MCF 10A (cell line): Measurements from ENCODE around the gene NUTF2. TPM values are rescaled to one million over a fixed set of nuclear protein-coding genes. Genes with fewer than 3 reads are reported as not detected.

Experiments used
- BruUV-seq: library from RNA; stranded (reverse); fragments of 400-500 nt; replicated peaks from 2 replicates; lab custom pipeline; 2021; lab: Mats Ljungman, UMichigan
- CTCF ChIA-PET: fragments of 300-600 bp; sonication (Branson Sonifier 250); formaldehyde crosslinking; extraction: SDS; loops from one replicate; lab custom pipeline; 2021; ENCODE audit warnings: antibody characterized with exemption, inconsistent platforms; lab: Yijun Ruan, JAX
- POLR2A ChIA-PET: fragments of 300-600, 350-650 bp; sonication (Branson Sonifier 250); formaldehyde crosslinking; extraction: SDS; loops from one replicate; lab custom pipeline; 2020; ENCODE audit warnings: antibody characterized with exemption, inconsistent platforms; lab: Yijun Ruan, JAX
- DNase-seq: peaks from one replicate; pipeline ENCODE4 v3.0.0-alpha.2; 2018; ENCODE audit not compliant: unreplicated experiment
- H3K27ac Mint-ChIP-seq: one replicate; pipeline ENCODE4 v1.8.0; 2022; ENCODE audit warnings: mild to moderate bottlenecking, low read depth, mixed read lengths; ENCODE audit not compliant: unreplicated experiment
- H3K27me3 Mint-ChIP-seq: one replicate; pipeline ENCODE4 v1.8.0; 2022; ENCODE audit warnings: mixed read lengths; ENCODE audit not compliant: insufficient read depth, unreplicated experiment
- H3K36me3 Mint-ChIP-seq: one replicate; pipeline ENCODE4 v1.8.0; 2022; ENCODE audit warnings: mild to moderate bottlenecking, moderate library complexity, mixed read lengths; ENCODE audit not compliant: insufficient read depth, unreplicated experiment
- H3K4me1 Mint-ChIP-seq: one replicate; pipeline ENCODE4 v1.8.0; 2022; ENCODE audit warnings: mixed read lengths; ENCODE audit not compliant: insufficient read depth, unreplicated experiment
- H3K4me3 Mint-ChIP-seq: one replicate; pipeline ENCODE4 v1.8.0; 2022; ENCODE audit warnings: mild to moderate bottlenecking, moderate library complexity, mixed read lengths; ENCODE audit not compliant: unreplicated experiment
- H3K9me3 Mint-ChIP-seq: one replicate; pipeline ENCODE4 v1.8.0; 2022; ENCODE audit warnings: mixed read lengths; ENCODE audit not compliant: unreplicated experiment
- intact Hi-C: fragments of 100-400 bp; cut with micrococcal nuclease; formaldehyde crosslinking; loops from 2 replicates; pipeline ENCODE4 v1.14.1; 2022
- total RNA-seq: library from RNA; stranded (reverse); gene quantifications from 2 replicates; pipeline ENCODE4 v1.2.3, GENCODE V29; 2022
- TF ChIP-seq, protein P1 (sequence below): fragments of 200-600 bp; IDR thresholded peaks from one replicate; pipeline ENCODE4 v1.8.0; 2022; ENCODE audit warnings: antibody characterized with exemption, mild to moderate bottlenecking; ENCODE audit not compliant: unreplicated experiment

NUTF2 gene
- total RNA-seq, 1 experiment from 2014 or later, result 133 TPM

DNA sequence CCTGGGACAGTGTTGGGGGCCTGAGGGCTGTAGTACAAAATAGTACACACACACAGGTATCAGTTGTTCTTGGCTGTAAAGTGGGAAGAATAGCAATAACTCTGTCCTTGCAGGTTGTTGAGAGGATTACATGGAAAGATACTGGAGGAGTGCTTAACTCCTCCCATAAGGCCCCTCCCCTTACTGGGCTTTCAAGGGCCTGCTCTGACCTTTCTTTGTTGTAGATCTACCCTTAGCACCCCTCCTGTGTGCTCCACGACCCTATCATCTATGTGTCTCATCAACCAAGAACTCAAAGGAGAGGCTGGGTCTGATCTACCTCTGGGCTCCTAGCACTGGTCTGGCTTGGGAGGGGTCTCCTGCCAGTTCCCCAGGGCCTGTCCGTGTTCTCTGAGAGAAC, 17.9 kb downstream of the NUTF2 start:
- CTCF ChIA-PET, result interaction anchor here (0.6 to 7.5 kb wide), 6 partner anchors 12 to 220 kb away, joined by 3 to 54 read pairs (median 3); partner anchors contain the start of gene CARMIL2
- Mint-ChIP-seq H3K27me3 (no peaks in the 10 kb centered on the region), H3K4me3 (no peak overlapping the region), H3K9me3 (no peaks in the 10 kb centered on the region), H3K36me3 (peaks cover 69% of the 10 kb centered on the region), H3K27ac (peak overlapping the region; percentile 96), H3K4me1 (peaks cover 26% of the 10 kb centered on the region)
- POLR2A ChIA-PET, result interaction anchor here (9.4 kb wide), 1 partner anchor 18 kb away, joined by 141 read pairs; the partner anchor contains the start of genes CENPT and NUTF2
- BruUV-seq, result no TSS peak
- no peak for DNase-seq
- TF ChIP-seq, protein P1, sequence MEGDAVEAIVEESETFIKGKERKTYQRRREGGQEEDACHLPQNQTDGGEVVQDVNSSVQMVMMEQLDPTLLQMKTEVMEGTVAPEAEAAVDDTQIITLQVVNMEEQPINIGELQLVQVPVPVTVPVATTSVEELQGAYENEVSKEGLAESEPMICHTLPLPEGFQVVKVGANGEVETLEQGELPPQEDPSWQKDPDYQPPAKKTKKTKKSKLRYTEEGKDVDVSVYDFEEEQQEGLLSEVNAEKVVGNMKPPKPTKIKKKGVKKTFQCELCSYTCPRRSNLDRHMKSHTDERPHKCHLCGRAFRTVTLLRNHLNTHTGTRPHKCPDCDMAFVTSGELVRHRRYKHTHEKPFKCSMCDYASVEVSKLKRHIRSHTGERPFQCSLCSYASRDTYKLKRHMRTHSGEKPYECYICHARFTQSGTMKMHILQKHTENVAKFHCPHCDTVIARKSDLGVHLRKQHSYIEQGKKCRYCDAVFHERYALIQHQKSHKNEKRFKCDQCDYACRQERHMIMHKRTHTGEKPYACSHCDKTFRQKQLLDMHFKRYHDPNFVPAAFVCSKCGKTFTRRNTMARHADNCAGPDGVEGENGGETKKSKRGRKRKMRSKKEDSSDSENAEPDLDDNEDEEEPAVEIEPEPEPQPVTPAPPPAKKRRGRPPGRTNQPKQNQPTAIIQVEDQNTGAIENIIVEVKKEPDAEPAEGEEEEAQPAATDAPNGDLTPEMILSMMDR, result no peak
- intact Hi-C loops, result no loop called here

DNA sequence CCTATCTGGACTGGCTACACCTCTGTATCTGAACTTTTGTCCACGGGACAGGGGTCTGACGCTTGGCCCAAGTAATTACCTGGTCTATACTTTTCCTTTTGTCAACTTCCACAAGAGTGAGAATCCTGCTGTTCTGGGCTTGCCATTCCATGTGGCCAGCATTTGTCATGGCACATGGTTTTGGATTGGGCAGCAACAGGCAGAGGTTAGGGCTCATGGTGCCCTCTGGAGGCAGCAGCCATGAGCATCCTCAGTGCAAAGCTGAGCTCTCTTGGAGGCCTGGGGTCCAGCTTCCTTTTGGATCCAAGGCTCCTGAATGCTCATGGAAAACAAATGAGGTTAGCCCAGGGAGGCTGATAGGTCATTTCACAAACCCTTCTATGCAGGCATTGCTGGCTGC, 18.6 kb downstream of the NUTF2 start:
- Mint-ChIP-seq H3K9me3 (no peaks in the 10 kb centered on the region), H3K4me1 (peaks cover 27% of the 10 kb centered on the region), H3K36me3 (peaks cover 71% of the 10 kb centered on the region), H3K27me3 (no peaks in the 10 kb centered on the region), H3K4me3 (no peak overlapping the region), H3K27ac (peak overlapping the region; percentile 96)
- no TSS peak for BruUV-seq
- ChIA-PET POLR2A (interaction anchor here (0.6 to 9.4 kb wide), 3 partner anchors 19 to 248 kb away, joined by 3 to 141 read pairs (median 4); partner anchors contain the start of genes CENPT and NUTF2), CTCF (interaction anchor here (0.6 to 7.5 kb wide), 6 partner anchors 11 to 49 kb away, joined by 3 to 54 read pairs (median 3); no protein-coding TSS in a partner anchor)
- peak; percentile 63 for DNase-seq
- TF ChIP-seq, protein P1, result peak; percentile 39
- intact Hi-C loops, result loop anchor here (1.0 kb wide), 2 partner anchors 21 to 49 kb away; no protein-coding TSS in a partner anchor

DNA sequence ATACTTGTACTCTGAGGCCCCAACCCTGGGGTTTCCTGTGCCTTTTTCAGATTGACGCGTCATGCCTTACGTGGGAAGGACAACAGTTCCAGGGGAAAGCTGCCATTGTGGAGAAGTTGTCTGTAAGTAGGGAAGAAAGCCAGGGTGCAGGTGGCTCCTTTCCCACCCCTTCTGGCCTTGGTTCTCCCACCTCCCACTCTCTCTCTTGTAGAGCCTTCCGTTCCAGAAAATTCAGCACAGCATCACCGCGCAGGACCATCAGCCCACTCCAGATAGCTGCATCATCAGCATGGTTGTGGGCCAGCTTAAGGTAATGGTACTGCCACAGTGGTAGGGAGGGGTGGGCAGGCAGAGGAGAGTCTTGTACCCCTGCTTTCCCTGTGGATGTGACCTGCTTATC, 21.6 kb downstream of the NUTF2 start:
- H3K9me3 Mint-ChIP-seq, result no peaks in the 10 kb centered on the region
- peaks cover 69% of the 10 kb centered on the region for H3K36me3 Mint-ChIP-seq
- no TSS peak for BruUV-seq
- H3K4me3 Mint-ChIP-seq, result no peak overlapping the region
- CTCF ChIA-PET, result interaction anchor here (0.6 to 7.5 kb wide), 6 partner anchors 15 to 197 kb away, joined by 3 to 54 read pairs (median 4); no protein-coding TSS in a partner anchor
- DNase-seq, result no peak
- POLR2A ChIA-PET, result interaction anchor here (0.9 to 1.1 kb wide), 2 partner anchors 10 to 22 kb away, joined by 3 to 4 read pairs; partner anchors contain the start of gene NUTF2
- intact Hi-C loops, result no loop called here
- H3K4me1 Mint-ChIP-seq, result peaks cover 10% of the 10 kb centered on the region
- no peaks in the 10 kb centered on the region for H3K27me3 Mint-ChIP-seq
- H3K27ac Mint-ChIP-seq, result no peak overlapping the region
- TF ChIP-seq, protein P1, result no peak

- H3K27ac Mint-ChIP-seq, result peak overlapping the region; percentile 23
Observed at GRCh38 chr16:67869653-67870052, 22.9 kb downstream of the NUTF2 start.

More at GRCh38 chr16:67869653-67870052, 22.9 kb downstream of the NUTF2 start:
- DNase-seq, result no peak
- H3K9me3 Mint-ChIP-seq, result no peaks in the 10 kb centered on the region
- TF ChIP-seq, protein P1, result no peak
- POLR2A ChIA-PET, result interaction anchor here (1.0 to 2.9 kb wide), 4 partner anchors 8 to 25 kb away, joined by 3 to 23 read pairs (median 8); partner anchors contain the start of gene NUTF2
- no peaks in the 10 kb centered on the region for H3K27me3 Mint-ChIP-seq
- no TSS peak for BruUV-seq
- peaks cover 20% of the 10 kb centered on the region for H3K4me1 Mint-ChIP-seq
- CTCF ChIA-PET, result interaction anchor here (0.6 to 1.7 kb wide), 6 partner anchors 12 to 101 kb away, joined by 3 to 6 read pairs (median 5); no protein-coding TSS in a partner anchor
- peaks cover 80% of the 10 kb centered on the region for H3K36me3 Mint-ChIP-seq
- H3K4me3 Mint-ChIP-seq, result no peak overlapping the region
- intact Hi-C loops, result no loop called here
